HCT116 (cell line): ENCODE results near the gene AP2A1. TPM values are rescaled to one million over a fixed set of nuclear protein-coding genes. Genes with fewer than 3 reads are reported as not detected.

ENCODE experiments used
- ATAC-seq: fragments of 200-7000 bp; cut with Tn5 transposase; 2 replicates; pipeline ENCODE4 v1.9.1; 2020; ENCODE audit warnings: mild to moderate bottlenecking, moderate library complexity
- BruUV-seq: library from RNA; stranded (reverse); fragments of 400-500 nt; replicated peaks from 2 replicates; lab custom pipeline; 2021; lab: Mats Ljungman, UMichigan
- CTCF ChIA-PET: fragments of 300-600 bp; sonication (Branson Sonifier 250); formaldehyde crosslinking; loops from one replicate; lab custom pipeline; 2021; ENCODE audit warnings: antibody characterized with exemption; lab: Charles Lee
- POLR2A ChIA-PET: fragments of 300-600, 350-600 bp; sonication (Branson Sonifier 250); formaldehyde crosslinking; loops from one replicate; lab custom pipeline; 2021; ENCODE audit warnings: antibody characterized with exemption; lab: Charles Lee
- RAD21 ChIA-PET, 2 experiments: fragments of 300-600 bp; sonication (Branson Sonifier 250); formaldehyde crosslinking; loops; one replicate each; lab custom pipeline; 2023; ENCODE audit warnings: low total read pairs in 2 of 2; ENCODE audit not compliant: uncharacterized antibody in 2 of 2, unreplicated experiment in 2 of 2, low non-redundant PET in 1 of 2; lab: Charles Lee
- DNase-seq: peaks from one replicate; pipeline ENCODE4 v3.0.0-alpha.2; 2010; ENCODE audit warnings: low read depth, low spot score
- H2AFZ ChIP-seq: fragments of 200-600 bp; shearing (Covaris generic), sonication (generic); 2 replicates; pipeline ENCODE4 v1.6.1; 2017; ENCODE audit warnings: low read depth, mixed run types, mixed read lengths, antibody characterized with exemption, low read length; ENCODE audit not compliant: poor library complexity, severe bottlenecking
- H3K27ac ChIP-seq: 2 replicates; pipeline ENCODE4 v1.5.1; 2012; ENCODE audit warnings: low read depth, low read length
- H3K27me3 ChIP-seq: fragments of 200-600 bp; sonication (generic); 2 replicates; pipeline ENCODE4 v1.6.1; 2016; ENCODE audit warnings: mixed run types, low read length, mixed read lengths; ENCODE audit not compliant: insufficient read depth
- H3K36me3 ChIP-seq, 2 experiments: fragments of 200-500 bp in 1 of 2; fragments of 200-600 bp in 1 of 2; sonication (Bioruptor generic) in 1 of 2; sonication (generic) in 1 of 2; 2 replicates each; pipeline versions ENCODE4 v1.5.1 to v1.6.1; 2014 to 2016; ENCODE audit warnings: low read length in 2 of 2, inconsistent platforms in 1 of 2, mixed read lengths in 1 of 2, mixed run types in 1 of 2; ENCODE audit not compliant: insufficient read depth in 2 of 2, control insufficient read depth in 1 of 2
- H3K4me1 ChIP-seq, 2 experiments: fragments of 200-600 bp in 1 of 2; sonication (generic) in 1 of 2; 2 replicates each; pipeline versions ENCODE4 v1.5.1 to v1.6.1; 2012 to 2017; ENCODE audit warnings: low read length in 2 of 2, inconsistent platforms in 1 of 2, mild to moderate bottlenecking in 1 of 2, mixed read lengths in 1 of 2, mixed run types in 1 of 2, moderate library complexity in 1 of 2; ENCODE audit not compliant: insufficient read depth in 2 of 2, control insufficient read depth in 1 of 2
- H3K4me2 ChIP-seq: fragments of 200-600 bp; sonication (generic); 2 replicates; pipeline ENCODE4 v1.6.1; 2017; ENCODE audit warnings: mixed run types, low read length, mixed read lengths
- H3K4me3 ChIP-seq, 2 experiments: fragments of 200-600 bp in 1 of 2; sonication (generic) in 1 of 2; replicated peaks in 1 of 2; 2 replicates each; pipeline ENCODE4 v1.5.1; 2011 to 2016; ENCODE audit warnings: low read length in 2 of 2, control low read depth in 1 of 2, low read depth in 1 of 2, mild to moderate bottlenecking in 1 of 2, mixed read lengths in 1 of 2, mixed run types in 1 of 2
- H3K79me2 ChIP-seq: fragments of 200-600 bp; sonication (generic); 2 replicates; pipeline ENCODE4 v1.6.1; 2017; ENCODE audit warnings: mild to moderate bottlenecking, mixed run types, low read length, moderate library complexity, mixed read lengths; ENCODE audit not compliant: insufficient read depth
- H3K9ac ChIP-seq: fragments of 200-600 bp; sonication (generic); 2 replicates; pipeline ENCODE4 v1.6.1; 2016; ENCODE audit warnings: low read length, mixed read lengths
- H3K9me2 ChIP-seq: fragments of 200-600 bp; sonication (generic), shearing (Covaris generic); 2 replicates; pipeline ENCODE4 v1.6.1; 2017; ENCODE audit warnings: mixed run types, mild to moderate bottlenecking, moderate library complexity; ENCODE audit not compliant: insufficient read depth
- H3K9me3 ChIP-seq, 2 experiments: fragments of 200-500 bp in 1 of 2; fragments of 200-600 bp in 1 of 2; sonication (Bioruptor generic) in 1 of 2; sonication (generic) in 1 of 2; 2 replicates each; pipeline ENCODE4 v1.6.1; 2014 to 2017; ENCODE audit warnings: low read length in 2 of 2, mixed read lengths in 2 of 2, inconsistent platforms in 1 of 2, low read depth in 1 of 2, mild to moderate bottlenecking in 1 of 2, mixed run types in 1 of 2, moderate library complexity in 1 of 2; ENCODE audit not compliant: control insufficient read depth in 1 of 2, insufficient read depth in 1 of 2
- H4K20me1 ChIP-seq: fragments of 200-600 bp; sonication (generic), shearing (Covaris generic); 2 replicates; pipeline ENCODE4 v1.6.1; 2017; ENCODE audit warnings: mixed run types, mild to moderate bottlenecking, moderate library complexity; ENCODE audit not compliant: insufficient read depth
- CBX3 ChIP-seq: IDR thresholded peaks from 2 replicates; pipeline ENCODE4 v1.6.1; 2012; ENCODE audit warnings: low read depth
- CEBPB ChIP-seq: IDR thresholded peaks from 2 replicates; pipeline ENCODE4 v1.6.1; 2012; ENCODE audit warnings: low read depth
- CTCF ChIP-seq, 3 experiments: fragments of 200-600 bp in 1 of 3; sonication (generic) in 1 of 3; IDR thresholded peaks in 2 of 3; conservative IDR thresholded peaks in 1 of 3; 2 replicates each; pipeline ENCODE4 v1.5.1; 2012 to 2017; ENCODE audit warnings: low read depth in 2 of 3, low read length in 2 of 3, antibody characterized with exemption in 1 of 3, borderline replicate concordance in 1 of 3, control low read depth in 1 of 3, mild to moderate bottlenecking in 1 of 3, mixed read lengths in 1 of 3, mixed run types in 1 of 3, moderate library complexity in 1 of 3; ENCODE audit not compliant: insufficient read depth in 1 of 3
- EGR1 ChIP-seq: IDR thresholded peaks from 2 replicates; pipeline ENCODE4 v1.6.1; 2012; ENCODE audit warnings: low read depth
- ELF1 ChIP-seq: IDR thresholded peaks from 2 replicates; pipeline ENCODE4 v1.6.1; 2012; ENCODE audit warnings: low read depth, borderline replicate concordance
- EZH2 ChIP-seq: fragments of 200-600 bp; sonication (generic); IDR thresholded peaks from 2 replicates; pipeline ENCODE4 v1.6.1; 2017; ENCODE audit warnings: antibody characterized with exemption, mixed run types
- JUND ChIP-seq: IDR thresholded peaks from 2 replicates; pipeline ENCODE4 v1.6.1; 2012
- MAX ChIP-seq: IDR thresholded peaks from 2 replicates; pipeline ENCODE4 v1.6.1; 2012
- POLR2A ChIP-seq: IDR thresholded peaks from 2 replicates; pipeline ENCODE4 v1.7.0; 2011; ENCODE audit warnings: borderline replicate concordance; ENCODE audit not compliant: insufficient read depth, insufficient read length; ENCODE audit errors: extremely low read depth
- POLR2AphosphoS5 ChIP-seq: IDR thresholded peaks from 2 replicates; pipeline ENCODE4 v1.6.1; 2011; ENCODE audit warnings: mild to moderate bottlenecking, low read depth, low read length, moderate library complexity
- RAD21 ChIP-seq: IDR thresholded peaks from 2 replicates; pipeline ENCODE4 v1.6.1; 2012; ENCODE audit warnings: low read depth, mild to moderate bottlenecking
- REST ChIP-seq: IDR thresholded peaks from 2 replicates; pipeline ENCODE4 v1.6.1; 2012; ENCODE audit warnings: low read depth
- SIN3A ChIP-seq: IDR thresholded peaks from 2 replicates; pipeline ENCODE4 v1.6.1; 2012; ENCODE audit warnings: low read depth
- SRF ChIP-seq: IDR thresholded peaks from 2 replicates; pipeline ENCODE4 v1.6.1; 2012; ENCODE audit warnings: low read depth
- ZNF274 ChIP-seq: fragments of 200-500 bp; sonication (Bioruptor generic); IDR thresholded peaks from 2 replicates; pipeline ENCODE4 v1.6.1; 2014; ENCODE audit warnings: mild to moderate bottlenecking, low read depth, low read length, inconsistent platforms
- intact Hi-C: fragments of 100-400 bp; cut with micrococcal nuclease; formaldehyde crosslinking; loops from 2 replicates; pipeline ENCODE4 v1.10.0; 2022
- total RNA-seq: library from RNA; stranded (reverse); gene quantifications from one replicate; pipeline ENCODE4 v1.2.1, GENCODE V29; 2021; ENCODE audit not compliant: unreplicated experiment

AP2A1 gene
- total RNA-seq, 1 experiment from 2014 or later, result 102 TPM

GRCh38 chr19:49771674-49772139 is 4.9 kb downstream of the AP2A1 start:
- H3K9me3 ChIP-seq, result no peaks in the 10 kb centered on the region
- intact Hi-C loops, result no loop called here
- H3K4me1 ChIP-seq, result peaks cover 9 to 14% of the 10 kb centered on the region in 2 experiments
- no peak overlapping the region for H3K9ac ChIP-seq
- ChIA-PET RAD21 (no interaction called here), POLR2A (no interaction called here)
- H3K9me2 ChIP-seq, result no peaks in the 10 kb centered on the region
- H3K27ac ChIP-seq, result no peak overlapping the region
- no peak overlapping the region for H3K4me2 ChIP-seq
- peaks cover 38% of the 10 kb centered on the region for H3K79me2 ChIP-seq
- H3K4me3 ChIP-seq, result no peak overlapping the region
- H3K36me3 ChIP-seq, result no peaks in the 10 kb centered on the region; a peak in 1 of 4 replicates
- no TSS peak for BruUV-seq
- H4K20me1 ChIP-seq, result no peaks in the 10 kb centered on the region
- no peaks in the 10 kb centered on the region for H3K27me3 ChIP-seq
- ATAC-seq (no peak), DNase-seq (no peak)
- H2AFZ ChIP-seq, result no peak overlapping the region
- no peak for TF ChIP-seq EGR1
- TF ChIP-seq REST, result no peak
- no peak for TF ChIP-seq RAD21
- no peak for TF ChIP-seq POLR2A
- no peak for TF ChIP-seq SRF
- no peak for TF ChIP-seq MAX
- no peak for TF ChIP-seq JUND
- TF ChIP-seq ELF1, result no peak
- no peak for TF ChIP-seq POLR2AphosphoS5
- no peak for TF ChIP-seq EZH2
- TF ChIP-seq ZNF274, result no peak
- TF ChIP-seq SIN3A, result no peak
- TF ChIP-seq CTCF (IDR thresholded peaks at IDR 0.05 in 2 of 3, conservative IDR thresholded peaks at IDR 0.05 in 1 of 3; ENCODE audit: borderline replicate concordance in 1 of 3, insufficient read depth in 1 of 3, low read depth in 2 of 3, low read length in 2 of 3), result no peak
- no peak for TF ChIP-seq CBX3
- no peak for TF ChIP-seq CEBPB
- TF ChIP-seq, all 23 proteins: peak for 0
- CTCF ChIA-PET, result no interaction called here
